PC-3 (cell line): Measurements from ENCODE around the gene OR4D11. TPM values are rescaled to one million over a fixed set of nuclear protein-coding genes. Genes with fewer than 3 reads are reported as not detected.
"Not testable (repeated sequence)": the region's sequence is repeated elsewhere in the genome, so short reads cannot be mapped to it uniquely, and the experiment has no call there.

Source experiments
- ATAC-seq: fragments of 200-7000 bp; cut with Tn5 transposase; 2 replicates; pipeline ENCODE4 v1.9.1; 2020; ENCODE audit warnings: mild to moderate bottlenecking, moderate library complexity
- BruUV-seq: library from RNA; stranded (reverse); fragments of 400-500 nt; replicated peaks from 2 replicates; lab custom pipeline; 2021; lab: Mats Ljungman, UMichigan
- CTCF ChIA-PET: fragments of 300-600 bp; sonication (Branson Sonifier 250); formaldehyde crosslinking; loops from one replicate; lab custom pipeline; 2022; ENCODE audit warnings: antibody characterized with exemption; lab: Charles Lee
- POLR2A ChIA-PET: fragments of 300-600 bp; sonication (Branson Sonifier 250); formaldehyde crosslinking; loops from one replicate; lab custom pipeline; 2022; ENCODE audit warnings: antibody characterized with exemption; ENCODE audit not compliant: unreplicated experiment; lab: Charles Lee
- DNase-seq: peaks from one replicate; pipeline ENCODE4 v3.0.0-alpha.2; 2015
- H2AFZ ChIP-seq: fragments of 300-600 bp; sonication (generic); 2 replicates; pipeline ENCODE4 v1.6.0; 2016; ENCODE audit warnings: antibody characterized with exemption, low read length
- H3F3A ChIP-seq: fragments of 300-600 bp; sonication (generic); one replicate; pipeline ENCODE4 v1.6.0; 2017; ENCODE audit warnings: antibody characterized with exemption, low read length, control low read depth, mild to moderate bottlenecking; ENCODE audit not compliant: unreplicated experiment
- H3K27ac ChIP-seq: fragments of 300-600 bp; sonication (generic); 2 replicates; pipeline ENCODE4 v1.5.1; 2016; ENCODE audit warnings: mild to moderate bottlenecking, low read length
- H3K27me3 ChIP-seq: fragments of 300-600 bp; sonication (generic); 2 replicates; pipeline ENCODE4 v1.6.1; 2016; ENCODE audit warnings: low read length, mixed read lengths
- H3K36me3 ChIP-seq: fragments of 300-600 bp; sonication (generic); 2 replicates; pipeline ENCODE4 v1.6.1; 2016; ENCODE audit warnings: low read depth, mixed run types, low read length, mixed read lengths
- H3K4me1 ChIP-seq: fragments of 300-600 bp; sonication (generic); 2 replicates; pipeline ENCODE4 v1.5.1; 2016; ENCODE audit warnings: low read length; ENCODE audit not compliant: insufficient read depth
- H3K4me2 ChIP-seq: fragments of 300-600 bp; sonication (generic); 2 replicates; pipeline ENCODE4 v1.6.0; 2016; ENCODE audit warnings: low read length
- H3K4me3 ChIP-seq: fragments of 300-600 bp; sonication (generic); 2 replicates; pipeline ENCODE4 v1.5.1; 2016; ENCODE audit warnings: mild to moderate bottlenecking, low read length, mixed read lengths
- H3K79me2 ChIP-seq: fragments of 300-600 bp; sonication (generic); 2 replicates; pipeline ENCODE4 v1.6.1; 2017; ENCODE audit warnings: low read length, mixed read lengths
- H3K9ac ChIP-seq: fragments of 300-600 bp; sonication (generic); 2 replicates; pipeline ENCODE4 v1.6.0; 2016; ENCODE audit warnings: mild to moderate bottlenecking, low read length
- H3K9me2 ChIP-seq: fragments of 300-600 bp; sonication (generic); replicated peaks from 2 replicates; pipeline ENCODE4 v1.6.1; 2016; ENCODE audit warnings: mixed run types, low read length, mixed read lengths
- H3K9me3 ChIP-seq: fragments of 300-600 bp; sonication (generic); 2 replicates; pipeline ENCODE4 v1.6.1; 2016; ENCODE audit warnings: low read length, mixed read lengths
- H4K20me1 ChIP-seq: fragments of 300-600 bp; sonication (generic); 2 replicates; pipeline ENCODE4 v1.6.1; 2016; ENCODE audit warnings: low read length, mixed read lengths
- CTCF ChIP-seq: fragments of 300-600 bp; sonication (generic); conservative IDR thresholded peaks from 2 replicates; pipeline ENCODE4 v1.5.1; 2017; ENCODE audit warnings: antibody characterized with exemption, low read depth, mild to moderate bottlenecking, low read length
- EZH2 ChIP-seq: fragments of 300-600 bp; sonication (generic); IDR thresholded peaks from one replicate; pipeline ENCODE4 v1.6.1; 2017; ENCODE audit warnings: antibody characterized with exemption, mild to moderate bottlenecking, low read length; ENCODE audit not compliant: unreplicated experiment
- EZH2phosphoT487 ChIP-seq: fragments of 300-600 bp; sonication (generic); IDR thresholded peaks from 2 replicates; pipeline ENCODE4 v1.6.1; 2018; ENCODE audit warnings: mild to moderate bottlenecking, antibody characterized with exemption, low read length, borderline replicate concordance
- intact Hi-C: fragments of 100-400 bp; cut with micrococcal nuclease; formaldehyde crosslinking; loops from 2 replicates; pipeline ENCODE4 v1.9.0; 2023
- total RNA-seq: library from RNA; depleted of rRNA; stranded (reverse); fragments of >200 nt; gene quantifications from 2 replicates; pipeline ENCODE4 v1.2.3, GENCODE V29; 2014

The OR4D11 gene
- total RNA-seq, 1 experiment from 2014 or later: not detected

GRCh38 chr11:59544869-59545178 lies 41.4 kb downstream of the OR4D11 start:
- POLR2A ChIA-PET: no interaction called here
- Histone ChIP-seq H3K4me2 (no peak overlapping the region), H3K9ac (no peak overlapping the region)

GRCh38 chr11:59545179-59546020 lies 42.0 kb downstream of the OR4D11 start:
- POLR2A ChIA-PET: no interaction called here
- ATAC-seq (no peak), DNase-seq (no peak)
- intact Hi-C loops: no loop called here
- H2AFZ ChIP-seq: no peak overlapping the region
- H3K79me2 ChIP-seq: no peaks in the 10 kb centered on the region
- H4K20me1 ChIP-seq: no peaks in the 10 kb centered on the region
- H3K9ac ChIP-seq: no peak overlapping the region
- H3K27me3 ChIP-seq: no peaks in the 10 kb centered on the region
- no peaks in the 10 kb centered on the region for H3F3A ChIP-seq
- no TSS peak for BruUV-seq
- no peaks in the 10 kb centered on the region for H3K9me3 ChIP-seq
- H3K27ac ChIP-seq: no peak overlapping the region
- H3K4me3 ChIP-seq: no peak overlapping the region
- H3K4me1 ChIP-seq: peaks cover 9% of the 10 kb centered on the region
- TF ChIP-seq EZH2phosphoT487 (no peak), EZH2 (no peak), CTCF (no peak)
- no peaks in the 10 kb centered on the region for H3K36me3 ChIP-seq
- no peaks in the 10 kb centered on the region for H3K9me2 ChIP-seq
- CTCF ChIA-PET: no interaction called here
- H3K4me2 ChIP-seq: no peak overlapping the region

More at GRCh38 chr11:59544869-59545178, 41.4 kb downstream of the OR4D11 start:
- Histone ChIP-seq H4K20me1 (no peaks in the 10 kb centered on the region), H3K36me3 (no peaks in the 10 kb centered on the region), H3K79me2 (no peaks in the 10 kb centered on the region), H3K27ac (no peak overlapping the region), H2AFZ (no peak overlapping the region), H3K9me2 (no peaks in the 10 kb centered on the region), H3K27me3 (no peaks in the 10 kb centered on the region), H3K4me1 (peaks cover 9% of the 10 kb centered on the region), H3K4me3 (no peak overlapping the region), H3F3A (no peaks in the 10 kb centered on the region), H3K9me3 (no peaks in the 10 kb centered on the region)
- TF ChIP-seq EZH2 (no peak), EZH2phosphoT487 (no peak), CTCF (no peak)
- no TSS peak for BruUV-seq
- intact Hi-C loops: no loop called here
- ATAC-seq (no peak), DNase-seq (no peak)
- CTCF ChIA-PET: no interaction called here

- DNase-seq, ATAC-seq, H2AFZ ChIP-seq, POLR2A ChIA-PET, H3K4me2 ChIP-seq, H3K36me3 ChIP-seq, BruUV-seq, H3K27ac ChIP-seq, H3K4me1 ChIP-seq, CTCF ChIA-PET, intact Hi-C loops, H3K4me3 ChIP-seq, H3F3A ChIP-seq, H3K27me3 ChIP-seq, H3K9me2 ChIP-seq, H3K79me2 ChIP-seq, H3K9ac ChIP-seq, H4K20me1 ChIP-seq, H3K9me3 ChIP-seq: not testable (repeated sequence)
Measured at GRCh38 chr11:59547605-59548308, 44.4 kb downstream of the OR4D11 start.
